GM12801 (cell line): ENCODE measurements around the gene C1orf226.

ENCODE experiments used
- TF ChIP-seq, protein P1 (sequence below): IDR thresholded peaks from one replicate; pipeline ENCODE4 v1.5.1; 2011; ENCODE audit warnings: control low read depth; ENCODE audit not compliant: insufficient read length; ENCODE audit errors: extremely low read depth

Gene C1orf226

DNA sequence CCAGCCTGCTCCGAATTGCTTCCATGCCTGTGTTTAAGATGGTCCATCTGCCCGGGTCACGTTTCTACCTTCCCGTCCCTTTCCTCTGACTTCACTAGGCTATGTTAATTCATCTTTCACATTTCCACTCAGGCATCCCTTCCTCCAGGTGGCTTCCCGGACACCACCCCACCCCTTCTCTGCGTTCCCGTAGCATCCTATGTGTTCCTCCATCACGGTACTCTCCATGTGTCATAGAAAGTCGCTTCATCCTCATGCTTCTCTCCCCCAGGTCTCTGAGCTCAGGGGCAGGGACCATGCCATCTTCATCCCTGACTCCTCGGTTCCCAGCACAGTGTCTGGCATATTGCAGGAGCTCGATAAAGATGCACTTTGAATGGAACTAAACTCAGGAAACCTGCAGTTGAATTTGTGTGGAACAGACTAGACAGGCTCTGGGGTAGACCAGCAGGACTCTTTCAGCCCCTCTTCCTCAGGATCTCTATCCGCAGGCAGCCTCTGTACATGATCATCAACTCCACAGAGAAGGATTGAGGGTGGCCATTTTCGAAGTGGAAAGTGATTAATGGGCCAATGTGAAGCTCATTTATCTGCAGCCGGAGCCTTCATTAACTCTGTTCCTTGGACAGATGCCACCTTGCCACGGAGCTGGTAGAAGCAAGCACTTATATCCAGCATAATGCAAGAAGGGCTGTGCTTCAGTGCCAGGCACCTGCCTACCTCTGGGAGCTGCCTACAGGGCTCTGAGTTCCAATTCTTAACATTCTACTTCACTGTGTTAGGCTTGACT lies 9.1 kb downstream of the C1orf226 start:
- TF ChIP-seq, protein P1, sequence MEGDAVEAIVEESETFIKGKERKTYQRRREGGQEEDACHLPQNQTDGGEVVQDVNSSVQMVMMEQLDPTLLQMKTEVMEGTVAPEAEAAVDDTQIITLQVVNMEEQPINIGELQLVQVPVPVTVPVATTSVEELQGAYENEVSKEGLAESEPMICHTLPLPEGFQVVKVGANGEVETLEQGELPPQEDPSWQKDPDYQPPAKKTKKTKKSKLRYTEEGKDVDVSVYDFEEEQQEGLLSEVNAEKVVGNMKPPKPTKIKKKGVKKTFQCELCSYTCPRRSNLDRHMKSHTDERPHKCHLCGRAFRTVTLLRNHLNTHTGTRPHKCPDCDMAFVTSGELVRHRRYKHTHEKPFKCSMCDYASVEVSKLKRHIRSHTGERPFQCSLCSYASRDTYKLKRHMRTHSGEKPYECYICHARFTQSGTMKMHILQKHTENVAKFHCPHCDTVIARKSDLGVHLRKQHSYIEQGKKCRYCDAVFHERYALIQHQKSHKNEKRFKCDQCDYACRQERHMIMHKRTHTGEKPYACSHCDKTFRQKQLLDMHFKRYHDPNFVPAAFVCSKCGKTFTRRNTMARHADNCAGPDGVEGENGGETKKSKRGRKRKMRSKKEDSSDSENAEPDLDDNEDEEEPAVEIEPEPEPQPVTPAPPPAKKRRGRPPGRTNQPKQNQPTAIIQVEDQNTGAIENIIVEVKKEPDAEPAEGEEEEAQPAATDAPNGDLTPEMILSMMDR = no peak

DNA sequence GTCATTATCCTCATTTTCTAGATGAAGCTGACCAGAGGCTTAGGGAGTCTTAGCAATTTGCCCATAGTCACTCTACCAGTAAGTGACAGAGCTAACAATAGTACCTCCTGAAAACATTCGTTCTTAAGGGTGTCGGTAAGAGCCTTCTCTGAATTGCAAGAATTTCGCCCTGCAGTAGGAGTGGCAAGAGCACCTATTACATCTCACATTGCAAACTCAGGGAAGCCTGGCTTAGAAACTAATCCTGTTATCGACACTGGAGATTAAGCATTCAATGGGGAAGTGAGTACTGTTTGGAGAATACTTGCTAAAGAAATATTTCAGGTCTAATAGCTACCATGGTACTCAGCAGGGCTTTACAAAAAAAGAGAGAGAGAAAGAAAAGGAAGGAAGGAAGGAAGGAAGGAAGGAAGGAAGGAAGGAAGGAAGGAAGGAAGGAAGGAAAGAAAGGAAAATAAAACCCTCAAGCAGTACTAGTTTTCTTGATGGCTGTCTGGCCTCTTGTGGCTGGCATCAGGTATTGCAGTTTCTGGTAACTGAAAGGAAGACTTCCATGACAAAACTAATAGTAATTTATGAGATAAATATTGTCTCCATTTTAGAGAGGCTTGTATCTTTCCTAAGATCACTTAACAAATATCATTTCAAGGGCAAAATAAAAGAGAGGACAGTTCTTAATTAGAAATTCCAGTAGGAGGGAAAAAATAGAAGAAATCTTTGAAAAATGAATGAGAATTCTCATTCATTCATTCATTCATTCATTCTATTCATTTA lies 10.4 kb downstream of the C1orf226 start:
- TF ChIP-seq, protein P1 = no peak

DNA sequence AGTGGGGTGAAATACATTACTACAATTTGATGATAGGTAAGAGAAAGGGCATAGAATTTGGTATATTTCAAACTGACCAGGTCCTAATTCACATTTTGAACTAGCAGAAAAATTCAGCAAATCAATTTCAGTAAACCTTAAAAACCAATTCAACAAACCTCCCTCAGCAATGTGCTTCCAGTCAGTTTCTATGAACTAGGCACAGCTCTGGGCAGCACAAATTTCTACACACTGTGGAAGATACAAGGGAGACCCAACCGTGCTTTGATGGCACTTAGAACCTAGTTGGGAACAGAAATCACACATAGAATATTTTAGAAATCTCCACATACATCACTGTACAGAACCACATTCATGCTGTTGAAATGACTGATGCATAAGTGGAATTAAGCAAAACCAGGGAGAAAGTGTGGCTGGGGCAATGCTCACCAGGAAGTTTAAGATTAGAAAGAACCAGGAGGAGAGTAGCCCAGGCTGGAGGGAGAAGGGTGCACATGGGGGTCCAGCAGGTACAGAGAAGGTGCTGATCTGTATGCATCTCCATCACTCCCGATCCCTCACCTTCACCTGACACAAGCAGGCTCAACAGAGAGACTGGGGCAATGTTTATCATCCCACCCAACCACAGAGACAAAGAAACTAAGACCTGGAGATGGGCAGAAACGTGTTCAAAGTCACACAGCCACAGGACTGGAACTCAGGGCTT lies 14.8 kb downstream of the C1orf226 start:
- TF ChIP-seq, protein P1 = no peak

DNA sequence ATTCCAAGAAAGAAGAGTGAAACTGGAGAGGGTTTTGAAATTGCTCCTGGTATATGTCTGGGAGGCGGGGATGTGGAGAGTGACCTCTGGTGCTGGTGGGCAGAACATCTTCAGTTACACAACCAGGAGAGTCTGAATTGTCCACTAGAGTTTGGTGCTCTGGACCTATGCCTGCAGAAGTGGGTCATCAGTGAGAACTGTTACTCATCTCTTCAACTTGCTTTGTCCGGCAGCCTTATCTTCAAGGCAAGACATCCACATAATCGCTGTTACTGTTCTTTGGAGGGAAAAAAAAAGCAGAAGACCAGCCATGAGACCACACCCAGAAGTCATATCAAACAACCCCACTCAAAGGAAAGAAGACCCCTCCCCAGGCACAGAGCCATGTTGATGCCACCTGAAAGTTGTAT lies 15.5 kb downstream of the C1orf226 start:
- TF ChIP-seq, protein P1 = no peak

DNA sequence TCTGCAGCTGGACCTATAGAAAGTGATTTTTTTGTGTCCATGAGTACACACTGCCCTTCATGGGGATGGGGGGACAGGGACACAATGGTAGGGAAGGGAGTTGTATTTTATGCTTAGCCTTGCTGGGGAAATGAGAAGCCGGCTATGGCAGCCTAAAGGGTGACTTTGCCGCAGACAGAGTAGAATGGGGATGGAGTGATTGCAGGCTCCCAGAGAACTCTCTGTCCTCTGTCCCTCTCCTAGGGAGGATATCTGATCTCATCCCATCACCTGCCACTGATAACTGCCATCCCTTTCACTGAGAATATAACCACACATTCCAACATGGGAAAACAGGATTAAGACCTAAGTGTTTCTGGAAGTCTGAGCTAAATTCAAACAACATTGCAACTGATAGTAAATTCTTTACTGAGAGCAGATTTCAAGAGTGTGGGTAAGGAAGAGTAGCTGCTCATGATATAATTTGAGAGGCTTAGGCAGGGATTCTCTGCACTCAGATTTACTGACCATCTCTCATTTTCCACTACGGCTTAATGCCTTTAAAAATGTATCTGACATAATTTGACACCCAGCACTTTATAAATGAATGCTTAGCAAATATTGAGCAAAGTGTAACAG lies 16.5 kb downstream of the C1orf226 start:
- TF ChIP-seq, protein P1 = no peak

DNA sequence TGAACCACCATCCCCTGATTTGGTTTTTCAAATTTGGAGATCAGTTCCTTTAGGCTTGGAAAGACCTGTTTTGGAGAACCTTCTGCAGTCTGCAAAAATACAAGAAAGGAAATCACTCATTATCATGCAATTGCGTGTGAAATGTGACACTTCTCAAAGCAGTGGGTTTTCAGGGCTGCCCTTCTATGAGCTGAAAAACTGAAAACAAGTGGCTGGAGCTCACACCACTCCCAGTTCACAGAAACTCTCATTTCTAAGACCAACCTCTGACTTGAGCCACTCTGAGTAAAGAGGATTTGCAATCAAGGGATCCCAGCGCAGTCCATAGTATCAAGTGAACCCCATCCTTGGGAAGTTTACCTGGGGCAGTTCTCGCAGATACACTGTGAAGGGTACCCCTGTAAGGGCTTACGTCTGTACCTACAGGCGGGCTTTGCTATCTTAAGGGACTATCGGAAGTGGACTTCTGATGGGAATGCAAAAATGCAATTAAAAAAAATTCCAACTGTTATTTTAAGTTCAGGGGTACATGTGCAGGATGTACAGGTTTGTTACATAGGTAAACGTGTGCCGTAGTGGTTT lies 17.6 kb downstream of the C1orf226 start:
- TF ChIP-seq, protein P1 = no peak
